Sigmoid colon (tissue), 7 donors: ENCODE results near the gene PDZD8. TPM values are rescaled to one million over a fixed set of nuclear protein-coding genes. Genes with fewer than 3 reads are reported as not detected.

ENCODE experiments used
- DNase-seq: peaks from one replicate; pipeline ENCODE4 v3.0.0-alpha.2; 2019
- H3K27ac ChIP-seq, 4 donors: fragments of 200-600 bp; sonication (generic); one replicate each; pipeline ENCODE4 v1.5.1; 2016 to 2019; ENCODE audit warnings: mild to moderate bottlenecking in 1 of 4
- H3K27me3 ChIP-seq, 3 donors: fragments of 200-600 bp; sonication (generic); one replicate each; pipeline ENCODE4 v1.5.1; 2019; ENCODE audit warnings: mild to moderate bottlenecking in 1 of 3
- H3K36me3 ChIP-seq, 4 donors: fragments of 200-600 bp; sonication (generic); one replicate each; pipeline ENCODE4 v1.5.1; 2016 to 2019
- H3K4me1 ChIP-seq, 4 donors: fragments of 200-600 bp; sonication (generic); one replicate each; pipeline ENCODE4 v1.5.1; 2017 to 2019
- H3K4me3 ChIP-seq, 4 donors: fragments of 200-600 bp; sonication (generic); one replicate each; pipeline ENCODE4 v1.5.1; 2017 to 2019; ENCODE audit warnings: mild to moderate bottlenecking in 2 of 4, moderate library complexity in 1 of 4
- H3K9me3 ChIP-seq, 4 donors: fragments of 200-600 bp in 3 of 4; sonication (generic) in 3 of 4; one replicate each; pipeline versions ENCODE4 v1.5.1 to v1.6.1; 2013 to 2019
- CTCF ChIP-seq, 4 experiments: fragments of 450-650 bp in 3 of 4; fragments of 200-600 bp in 1 of 4; IDR thresholded peaks; one replicate each; pipeline ENCODE4 v1.5.1; 2016 to 2019; ENCODE audit warnings: antibody characterized with exemption in 4 of 4, mild to moderate bottlenecking in 3 of 4, moderate library complexity in 2 of 4
- EP300 ChIP-seq, 4 donors: sonication (generic); formaldehyde crosslinking; IDR thresholded peaks; one replicate each; pipeline ENCODE4 v1.6.1; 2017; ENCODE audit warnings: antibody characterized with exemption in 4 of 4
- POLR2A ChIP-seq, 2 donors: fragments of 450-650 bp; IDR thresholded peaks; one replicate each; pipeline ENCODE4 v1.6.1; 2016; ENCODE audit warnings: antibody characterized with exemption in 2 of 2, mild to moderate bottlenecking in 2 of 2, moderate library complexity in 2 of 2
- POLR2AphosphoS5 ChIP-seq, 4 donors: sonication (generic); formaldehyde crosslinking; IDR thresholded peaks; one replicate each; pipeline ENCODE4 v1.6.1; 2017; ENCODE audit warnings: antibody characterized with exemption in 4 of 4
- WGBS, 2 donors: extraction: QIAGEN DNeasy Blood & Tissue Kit; methylation state at CpG; one replicate each; pipeline ENCODE4 v1.1.7; 2013; 5-methylcytosine and 5-hydroxymethylcytosine counted together
- intact Hi-C: fragments of 100-400 bp; cut with DNase I; formaldehyde crosslinking; loops from one replicate; pipeline ENCODE4 v1.15.1; 2023
- polyA plus RNA-seq, 3 donors: library from polyadenylated mRNA; stranded (reverse); fragments of 200-250 nt; gene quantifications; one replicate each; pipeline ENCODE4 v1.2.3, GENCODE V29; 2013
- total RNA-seq, 4 donors: library from RNA; depleted of rRNA; stranded (reverse); fragments of >200 nt; gene quantifications; one replicate each; pipeline ENCODE4 v1.1.0, GENCODE V29; 2016
- donor health status: healthy with polysubstance abuse.
- donor health status: Bipolar disorder and iron deficiency.
- donor health status: healthy.

PDZD8 gene
- total and polyA plus RNA-seq, 7 donors, result 3.5 to 34.3 (median 25.2) TPM

- 76 to 85% methylated on average over 5 of the region's 5 CpGs for WGBS, 2 donors
- no peaks in the 10 kb centered on the region for H3K9me3 ChIP-seq
- no peak overlapping the region for H3K4me3 ChIP-seq
- H3K27ac ChIP-seq, result no peak overlapping the region
- H3K4me1 ChIP-seq, result no peaks in the 10 kb centered on the region
- intact Hi-C loops, result no loop called here
- TF ChIP-seq POLR2A (IDR thresholded peaks at IDR 0.05) (no peak), POLR2AphosphoS5 (IDR thresholded peaks at IDR 0.05) (no peak), EP300 (IDR thresholded peaks at IDR 0.05) (no peak), CTCF (IDR thresholded peaks at IDR 0.05) (no peak)
- peaks cover 0 to 4% (median 0%) of the 10 kb centered on the region in 3 donors for H3K27me3 ChIP-seq
- no peak for DNase-seq
- no peaks in the 10 kb centered on the region for H3K36me3 ChIP-seq
These were observed 33.5 kb upstream of the PDZD8 start for GRCh38 chr10:117408436-117409384.

DNA sequence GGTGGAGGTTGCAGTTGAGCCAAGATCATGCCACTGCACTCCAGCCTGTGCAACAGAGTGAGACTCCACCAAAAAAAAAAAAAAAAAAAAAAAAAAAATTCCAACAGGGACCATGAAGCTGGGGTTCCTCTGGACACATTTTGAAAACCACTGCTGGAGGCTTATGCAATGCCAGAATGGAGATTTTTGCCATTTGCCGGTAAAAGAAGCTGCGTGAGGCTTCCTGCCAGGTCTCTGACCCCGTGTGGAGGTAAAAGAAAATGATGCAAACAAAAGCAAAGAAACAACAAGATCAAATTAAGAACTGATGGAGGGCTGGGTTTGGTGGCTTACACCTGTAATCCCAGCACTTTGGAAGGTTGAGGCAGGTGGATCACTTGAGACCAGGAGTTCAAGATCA lies 30.5 kb upstream of the PDZD8 start:
- H3K9me3 ChIP-seq, result no peaks in the 10 kb centered on the region
- WGBS, 2 donors, result 78 to 95% methylated on average over 3 of the region's 3 CpGs
- no peaks in the 10 kb centered on the region for H3K36me3 ChIP-seq
- peaks cover 0 to 4% (median 0%) of the 10 kb centered on the region in 3 donors for H3K27me3 ChIP-seq
- TF ChIP-seq POLR2A (IDR thresholded peaks at IDR 0.05) (no peak), CTCF (IDR thresholded peaks at IDR 0.05) (no peak), POLR2AphosphoS5 (IDR thresholded peaks at IDR 0.05) (no peak), EP300 (IDR thresholded peaks at IDR 0.05) (no peak)
- no peak overlapping the region for H3K27ac ChIP-seq
- intact Hi-C loops, result no loop called here
- no peaks in the 10 kb centered on the region for H3K4me1 ChIP-seq
- no peak for DNase-seq
- H3K4me3 ChIP-seq, result no peak overlapping the region

GRCh38 chr10:117400329-117400728 lies 25.1 kb upstream of the PDZD8 start:
- 91% methylated on average over 3 of the region's 3 CpGs for WGBS, 2 donors
- no peak overlapping the region for H3K27ac ChIP-seq
- no peak for DNase-seq
- no peak overlapping the region for H3K4me3 ChIP-seq
- intact Hi-C loops, result no loop called here
- H3K27me3 ChIP-seq, result peaks cover 0 to 4% (median 0%) of the 10 kb centered on the region in 3 donors
- H3K36me3 ChIP-seq, result no peaks in the 10 kb centered on the region
- no peak for TF ChIP-seq EP300 (IDR thresholded peaks at IDR 0.05)
- no peak for TF ChIP-seq CTCF (IDR thresholded peaks at IDR 0.05)
- no peak for TF ChIP-seq POLR2AphosphoS5 (IDR thresholded peaks at IDR 0.05)
- no peak for TF ChIP-seq POLR2A (IDR thresholded peaks at IDR 0.05)
- H3K4me1 ChIP-seq, result no peaks in the 10 kb centered on the region
- H3K9me3 ChIP-seq, result no peaks in the 10 kb centered on the region

GRCh38 chr10:117399341-117400196 lies 24.3 kb upstream of the PDZD8 start:
- WGBS, 2 donors, result 87 to 88% methylated on average over 6 of the region's 6 CpGs
- Histone ChIP-seq H3K27me3 (peaks cover 0 to 4% (median 0%) of the 10 kb centered on the region in 3 donors), H3K4me3 (no peak overlapping the region), H3K9me3 (no peaks in the 10 kb centered on the region), H3K4me1 (no peaks in the 10 kb centered on the region), H3K27ac (no peak overlapping the region), H3K36me3 (no peaks in the 10 kb centered on the region)
- no peak for DNase-seq
- TF ChIP-seq EP300 (IDR thresholded peaks at IDR 0.05) (no peak), CTCF (IDR thresholded peaks at IDR 0.05) (no peak), POLR2AphosphoS5 (IDR thresholded peaks at IDR 0.05) (no peak), POLR2A (IDR thresholded peaks at IDR 0.05) (no peak)
- intact Hi-C loops, result no loop called here
